OCI-LY1 (cell line): ENCODE results near the gene SHC1.

Experiments used
- CTCF ChIP-seq: fragments of 200-600 bp; sonication (generic), shearing (Covaris generic); IDR thresholded peaks from 2 replicates; pipeline ENCODE4 v1.5.1; 2017; ENCODE audit warnings: mild to moderate bottlenecking, antibody characterized with exemption, low read length, moderate library complexity, mixed read lengths
- EZH2 ChIP-seq: fragments of 200-600 bp; sonication (generic), shearing (Covaris generic); IDR thresholded peaks from 2 replicates; pipeline ENCODE4 v1.8.0; 2017; ENCODE audit warnings: borderline replicate concordance, mixed run types, mild to moderate bottlenecking, antibody characterized with exemption, low read length, moderate library complexity, mixed read lengths

- TF ChIP-seq CTCF: peak; percentile 39; the same call in 1 of the 2 replicates
- TF ChIP-seq EZH2: no peak
These were observed 33.9 kb downstream of the SHC1 start, which contains the start of gene PMVK for GRCh38 chr1:154936555-154937084.
